AG09319 (cell line): ENCODE results near the gene PSG1.
A peak's percentile ranks its signal among the peaks of the same experiment; 100 is the strongest.

ENCODE experiments used
- DNase-seq: peaks from one replicate; pipeline ENCODE4 v3.0.0-alpha.2; 2010; ENCODE audit warnings: low read depth; ENCODE audit errors: extremely low read depth
- TF ChIP-seq, protein P1 (sequence below): IDR thresholded peaks from 2 replicates; pipeline ENCODE4 v1.5.1; 2011; ENCODE audit warnings: low read depth, mild to moderate bottlenecking, inconsistent platforms, low read length, moderate library complexity

PSG1 gene

DNA sequence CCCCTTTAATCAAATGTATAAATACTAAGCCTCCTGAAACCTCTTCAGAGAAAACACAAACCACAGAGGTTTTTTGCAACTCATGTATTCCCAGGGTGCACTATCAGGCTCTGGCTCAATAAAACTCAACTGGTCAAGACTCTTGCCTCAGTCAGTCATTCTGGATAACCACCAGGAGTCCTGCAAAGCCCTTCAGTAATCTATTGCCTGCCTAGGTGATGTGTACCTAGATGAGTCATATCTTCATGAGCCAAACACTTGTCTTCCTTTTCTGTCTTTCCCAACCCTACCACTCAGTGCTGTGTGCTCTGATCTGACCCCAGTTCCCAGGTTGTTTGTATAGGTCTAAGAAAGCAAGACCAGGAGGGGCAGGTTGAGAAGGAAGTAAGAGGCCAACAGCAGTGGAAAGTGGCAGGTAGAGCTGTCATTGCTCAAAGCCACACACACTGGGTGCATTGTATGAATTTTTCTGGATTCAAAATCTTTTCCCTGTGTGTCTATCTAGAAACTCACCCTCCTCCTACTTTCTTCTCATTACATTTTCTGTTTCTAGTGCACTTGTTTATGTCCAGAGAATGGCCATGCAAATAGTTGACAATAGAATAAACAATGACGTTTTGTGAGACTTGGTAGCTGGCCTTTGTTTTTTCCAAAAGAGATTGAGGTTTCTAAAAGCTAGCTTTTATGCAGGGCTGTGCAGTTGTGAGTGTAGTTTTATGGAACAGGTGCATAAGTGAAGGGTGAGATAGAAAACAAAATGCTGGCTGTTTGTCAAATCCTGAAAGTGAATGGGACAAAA lies 48.1 kb downstream of the PSG1 start:
- no peak for DNase-seq
- TF ChIP-seq, protein P1, sequence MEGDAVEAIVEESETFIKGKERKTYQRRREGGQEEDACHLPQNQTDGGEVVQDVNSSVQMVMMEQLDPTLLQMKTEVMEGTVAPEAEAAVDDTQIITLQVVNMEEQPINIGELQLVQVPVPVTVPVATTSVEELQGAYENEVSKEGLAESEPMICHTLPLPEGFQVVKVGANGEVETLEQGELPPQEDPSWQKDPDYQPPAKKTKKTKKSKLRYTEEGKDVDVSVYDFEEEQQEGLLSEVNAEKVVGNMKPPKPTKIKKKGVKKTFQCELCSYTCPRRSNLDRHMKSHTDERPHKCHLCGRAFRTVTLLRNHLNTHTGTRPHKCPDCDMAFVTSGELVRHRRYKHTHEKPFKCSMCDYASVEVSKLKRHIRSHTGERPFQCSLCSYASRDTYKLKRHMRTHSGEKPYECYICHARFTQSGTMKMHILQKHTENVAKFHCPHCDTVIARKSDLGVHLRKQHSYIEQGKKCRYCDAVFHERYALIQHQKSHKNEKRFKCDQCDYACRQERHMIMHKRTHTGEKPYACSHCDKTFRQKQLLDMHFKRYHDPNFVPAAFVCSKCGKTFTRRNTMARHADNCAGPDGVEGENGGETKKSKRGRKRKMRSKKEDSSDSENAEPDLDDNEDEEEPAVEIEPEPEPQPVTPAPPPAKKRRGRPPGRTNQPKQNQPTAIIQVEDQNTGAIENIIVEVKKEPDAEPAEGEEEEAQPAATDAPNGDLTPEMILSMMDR, result no peak

DNA sequence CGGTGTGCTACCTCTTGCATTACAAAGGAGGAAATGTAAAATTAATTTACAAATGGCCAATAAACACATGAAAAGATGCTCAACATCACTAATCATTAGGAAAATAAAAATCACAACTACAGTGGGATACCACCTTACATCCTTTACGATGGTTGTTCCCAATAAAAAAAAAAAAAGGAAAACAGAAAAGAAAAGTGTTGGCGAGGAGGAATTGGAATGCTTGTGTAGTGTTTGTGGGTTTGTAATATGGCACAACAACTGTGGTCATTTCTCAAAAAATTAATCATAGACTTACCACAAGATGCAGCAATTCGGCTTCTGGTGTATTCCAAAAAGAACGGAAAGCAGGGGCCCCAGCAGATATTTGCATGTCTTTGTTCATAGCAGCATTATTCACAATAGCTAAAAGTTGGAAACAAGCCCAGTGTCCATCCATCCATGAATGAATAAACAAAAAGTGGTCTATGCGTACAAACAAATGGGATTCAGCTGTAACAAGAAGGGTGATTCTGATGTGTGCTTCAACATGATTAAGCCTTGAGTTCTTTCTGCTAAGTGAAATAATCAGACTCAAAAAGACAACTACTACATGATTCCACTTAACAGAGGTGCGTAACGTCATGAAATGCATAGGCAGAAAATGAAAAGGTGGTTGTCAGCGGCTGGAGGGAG lies 58.1 kb downstream of the PSG1 start:
- peak; percentile 77 for DNase-seq

DNA sequence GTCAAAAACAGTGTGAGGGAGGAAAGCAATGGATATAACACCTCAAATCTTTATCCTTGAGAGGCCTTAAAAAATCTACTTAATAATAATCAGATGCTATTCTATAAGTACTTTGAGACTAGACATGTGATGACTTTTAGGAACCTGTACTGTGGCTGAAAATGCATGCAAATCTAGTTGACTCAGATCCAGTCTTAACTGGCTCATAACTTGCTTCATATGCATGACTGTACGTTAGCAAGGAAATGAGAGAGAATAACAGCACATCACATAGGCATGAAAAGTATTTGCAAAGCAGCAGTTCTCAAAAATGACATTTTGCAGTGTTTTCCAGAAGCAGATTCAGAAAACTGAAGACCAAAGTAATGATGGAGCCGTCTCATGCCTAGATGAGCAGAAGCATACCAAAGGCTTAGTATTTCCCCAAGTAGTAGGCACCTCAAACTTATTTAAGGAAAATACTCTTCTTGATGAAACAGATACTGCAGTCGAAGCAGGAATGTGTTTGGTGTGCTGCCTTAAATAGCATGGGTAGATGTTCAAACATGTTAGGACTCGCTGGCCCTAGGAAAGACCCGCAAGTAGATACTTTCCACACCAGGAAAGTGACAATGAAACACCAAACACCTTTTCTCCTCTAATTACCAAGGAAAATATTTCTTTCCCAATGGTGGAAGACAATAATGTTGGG lies 59.4 kb downstream of the PSG1 start:
- DNase-seq, result peak; percentile 47

DNA sequence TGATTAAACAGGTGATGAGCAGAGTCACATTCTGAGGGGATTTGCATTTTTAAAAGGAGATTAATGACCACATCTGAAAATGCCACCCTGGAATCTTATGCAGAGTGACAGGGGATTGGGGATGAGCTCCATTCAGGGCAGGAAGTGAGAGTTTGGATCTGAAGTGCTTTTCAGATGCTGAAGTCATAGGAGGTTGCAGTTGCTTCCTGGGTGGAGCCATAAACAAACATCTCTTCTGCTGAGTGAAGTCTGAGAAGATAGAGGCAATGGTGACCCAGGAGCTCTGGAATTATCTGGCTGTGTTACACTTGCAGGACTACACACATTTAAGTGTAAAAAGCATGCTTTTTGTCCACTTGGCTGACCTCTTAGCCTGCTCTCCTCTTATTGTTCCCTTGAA lies 62.6 kb downstream of the PSG1 start:
- DNase-seq, result no peak

More for the DNA sequence above, 62.6 kb downstream of the PSG1 start:
- TF ChIP-seq, protein P1, result no peak
